Mesothelial cell of epicardium (in vitro differentiated cells): ENCODE data around the gene STARD13. TPM values are rescaled to one million over a fixed set of nuclear protein-coding genes. Genes with fewer than 3 reads are reported as not detected.

Source experiments
- DNase-seq, 2 experiments: peaks; one replicate each; pipeline ENCODE4 v3.0.0; 2021; ENCODE audit warnings: low spot score in 2 of 2; ENCODE audit not compliant: unreplicated experiment in 2 of 2
- H3K27ac Mint-ChIP-seq: 2 replicates; pipeline ENCODE4 v1.8.0; 2021; ENCODE audit warnings: mixed read lengths
- H3K27me3 Mint-ChIP-seq: 2 replicates; pipeline ENCODE4 v1.8.0; 2021; ENCODE audit warnings: low read depth, mixed read lengths
- H3K36me3 Mint-ChIP-seq: 2 replicates; pipeline ENCODE4 v1.8.0; 2021; ENCODE audit warnings: mixed read lengths
- H3K4me1 Mint-ChIP-seq: 2 replicates; pipeline ENCODE4 v1.8.0; 2021; ENCODE audit warnings: mixed read lengths
- H3K4me3 Mint-ChIP-seq: 2 replicates; pipeline ENCODE4 v1.8.0; 2021; ENCODE audit warnings: mild to moderate bottlenecking, moderate library complexity, mixed read lengths
- H3K9me3 Mint-ChIP-seq: 2 replicates; pipeline ENCODE4 v1.8.0; 2021; ENCODE audit warnings: mixed read lengths
- CTCF ChIP-seq: fragments of 200-600 bp; sonication (generic); IDR thresholded peaks from one replicate; pipeline ENCODE4 v1.5.0; 2021; ENCODE audit warnings: antibody characterized with exemption; ENCODE audit not compliant: unreplicated experiment
- total RNA-seq: library from RNA; stranded (reverse); gene quantifications from 3 replicates; pipeline ENCODE4 v1.2.1, GENCODE V29; 2021

The STARD13 gene
- total RNA-seq, 1 donor from 2014 or later, result 23.0 TPM

GRCh38 chr13:33087790-33088189, 197.8 kb downstream of the STARD13 start:
- no peak for DNase-seq
- TF ChIP-seq CTCF, result no peak
- no peak overlapping the region for H3K27ac Mint-ChIP-seq
- no peaks in the 10 kb centered on the region for H3K27me3 Mint-ChIP-seq
- no peak overlapping the region for H3K4me3 Mint-ChIP-seq
- no peaks in the 10 kb centered on the region for H3K36me3 Mint-ChIP-seq
- H3K9me3 Mint-ChIP-seq, result peaks cover 3% of the 10 kb centered on the region
- H3K4me1 Mint-ChIP-seq, result peaks cover 12% of the 10 kb centered on the region

- H3K4me1 Mint-ChIP-seq, result peaks cover 12% of the 10 kb centered on the region
- DNase-seq, result no peak
- H3K36me3 Mint-ChIP-seq, result no peaks in the 10 kb centered on the region
- no peaks in the 10 kb centered on the region for H3K27me3 Mint-ChIP-seq
- H3K9me3 Mint-ChIP-seq, result peaks cover 3% of the 10 kb centered on the region
- no peak overlapping the region for H3K4me3 Mint-ChIP-seq
- H3K27ac Mint-ChIP-seq, result no peak overlapping the region
- no peak for TF ChIP-seq CTCF
Measured at GRCh38 chr13:33087091-33087490, 198.5 kb downstream of the STARD13 start.

- no peaks in the 10 kb centered on the region for H3K27me3 Mint-ChIP-seq
- H3K27ac Mint-ChIP-seq, result no peak overlapping the region
- no peaks in the 10 kb centered on the region for H3K36me3 Mint-ChIP-seq
- H3K4me3 Mint-ChIP-seq, result no peak overlapping the region
- H3K4me1 Mint-ChIP-seq, result no peaks in the 10 kb centered on the region
- H3K9me3 Mint-ChIP-seq, result peaks cover 3% of the 10 kb centered on the region
- no peak for TF ChIP-seq CTCF
- DNase-seq, result no peak
Measured at GRCh38 chr13:33083054-33083453, 202.5 kb downstream of the STARD13 start.

GRCh38 chr13:33081666-33082065, 203.9 kb downstream of the STARD13 start:
- DNase-seq, result no peak
- H3K27me3 Mint-ChIP-seq, result no peaks in the 10 kb centered on the region
- peaks cover 3% of the 10 kb centered on the region for H3K9me3 Mint-ChIP-seq
- H3K4me1 Mint-ChIP-seq, result no peaks in the 10 kb centered on the region
- H3K27ac Mint-ChIP-seq, result no peak overlapping the region
- H3K36me3 Mint-ChIP-seq, result no peaks in the 10 kb centered on the region
- no peak overlapping the region for H3K4me3 Mint-ChIP-seq
- TF ChIP-seq CTCF, result no peak

GRCh38 chr13:33080972-33081590, 204.5 kb downstream of the STARD13 start:
- Mint-ChIP-seq H3K27ac (no peak overlapping the region), H3K36me3 (no peaks in the 10 kb centered on the region), H3K4me3 (no peak overlapping the region), H3K27me3 (no peaks in the 10 kb centered on the region), H3K4me1 (no peaks in the 10 kb centered on the region), H3K9me3 (peaks cover 3% of the 10 kb centered on the region)
- DNase-seq, result no peak
- no peak for TF ChIP-seq CTCF

GRCh38 chr13:33079960-33080359, 205.6 kb downstream of the STARD13 start:
- no peaks in the 10 kb centered on the region for H3K4me1 Mint-ChIP-seq
- H3K27me3 Mint-ChIP-seq, result no peaks in the 10 kb centered on the region
- no peaks in the 10 kb centered on the region for H3K36me3 Mint-ChIP-seq
- peaks cover 3% of the 10 kb centered on the region for H3K9me3 Mint-ChIP-seq
- H3K27ac Mint-ChIP-seq, result no peak overlapping the region
- TF ChIP-seq CTCF, result no peak
- DNase-seq, result no peak
- no peak overlapping the region for H3K4me3 Mint-ChIP-seq
